ENCODE measurements around the gene TMEM86B. TPM values are rescaled to one million over a fixed set of nuclear protein-coding genes. Genes with fewer than 3 reads are reported as not detected.
A peak's percentile ranks its signal among the peaks of the same experiment; 100 is the strongest.

The TMEM86B gene
- polyA plus RNA-seq, 1 of the 3 experiments (the other 2 are of a cell fraction) = 3.0 TPM

DNA sequence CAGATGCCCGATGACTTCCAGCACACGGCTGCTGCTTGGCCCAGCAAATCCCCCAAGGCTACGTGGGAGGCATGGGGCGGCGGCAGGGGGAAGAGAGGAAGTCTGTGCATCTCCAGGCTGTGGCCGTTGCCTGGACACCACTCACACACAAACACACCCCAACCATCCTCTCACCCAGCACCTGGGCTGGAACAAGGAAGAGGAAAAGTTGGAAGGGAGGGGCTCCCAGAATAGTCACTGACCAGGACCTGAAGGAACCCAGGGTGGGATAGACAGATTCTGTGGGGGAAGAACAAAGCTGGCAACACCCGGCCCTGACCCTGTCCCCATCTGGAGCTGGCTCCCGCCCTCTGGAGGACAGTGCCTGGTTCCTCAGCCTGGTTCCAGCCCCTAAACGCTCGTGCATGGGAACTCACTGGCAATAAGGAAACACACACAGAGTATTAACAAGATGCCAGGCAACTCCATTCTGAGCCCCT lies 19.1 kb upstream of the TMEM86B start:
- no peak overlapping the region for H3K9ac ChIP-seq
- peaks cover 4 to 15% of the 10 kb centered on the region in 2 experiments for H3K36me3 ChIP-seq (replicated peaks in 1 of 2; ENCODE audit: control insufficient read depth in 1 of 2, insufficient read depth in 2 of 2, low read length in 1 of 2)
- ChIA-PET POLR2A (interaction anchor here (0.9 to 3.3 kb wide), 6 partner anchors 9 to 160 kb away, joined by 3 to 11 read pairs (median 4); partner anchors contain the start of genes PPP6R1, TMEM86B and UBE2S), CTCF (interaction anchor here (0.5 to 1.0 kb wide), 3 partner anchors 10 to 118 kb away, joined by 3 to 6 read pairs (median 5); no protein-coding TSS in a partner anchor)
- no peak overlapping the region for H3K4me2 ChIP-seq
- no peaks in the 10 kb centered on the region for H3K9me3 ChIP-seq
- peaks cover 0 to 23% of the 10 kb centered on the region in 2 experiments; a peak in 1 of 4 replicates for H3K4me1 ChIP-seq (ENCODE audit: control insufficient read depth in 1 of 2, insufficient read depth in 2 of 2, low read depth in 1 of 2, low read length in 1 of 2)
- peaks cover 57% of the 10 kb centered on the region for H3K79me2 ChIP-seq (ENCODE audit: insufficient read depth)
- H3K27ac ChIP-seq (ENCODE audit: low read depth in 2 of 2, low read length in 1 of 2) = peak overlapping the region in 1 of 2 experiments; percentile 36; a peak in 1 of 4 replicates
- no peaks in the 10 kb centered on the region for H3K9me2 ChIP-seq
- H3K4me3 ChIP-seq (ENCODE audit: low read depth in 2 of 2, low read length in 1 of 2) = no peak overlapping the region
- no peaks in the 10 kb centered on the region for H3K27me3 ChIP-seq (ENCODE audit: insufficient read depth)
- TF ChIP-seq MXI1 (IDR thresholded peaks at IDR 0.05; ENCODE audit: low read depth, low read length) (peak; percentile 10; the same call in 1 of the 2 replicates), RAD21 (IDR thresholded peaks at IDR 0.05; ENCODE audit: low read length) (peak; percentile 29; the same call in 1 of the 2 replicates), SIN3A (IDR thresholded peaks at IDR 0.05; ENCODE audit: borderline replicate concordance, low read depth, low read length) (no peak)
- peaks cover 63% of the 10 kb centered on the region for H4K20me1 ChIP-seq (ENCODE audit: insufficient read depth)
- DNase-seq = peak; percentile 71
- H3F3A ChIP-seq (replicated peaks; ENCODE audit: insufficient read depth) = no peaks in the 10 kb centered on the region
- H2AFZ ChIP-seq (ENCODE audit: low read depth) = no peak overlapping the region
- 76% methylated on average over 8 of the region's 10 CpGs for WGBS (ENCODE audit: low lambda C conversion rate)

DNA sequence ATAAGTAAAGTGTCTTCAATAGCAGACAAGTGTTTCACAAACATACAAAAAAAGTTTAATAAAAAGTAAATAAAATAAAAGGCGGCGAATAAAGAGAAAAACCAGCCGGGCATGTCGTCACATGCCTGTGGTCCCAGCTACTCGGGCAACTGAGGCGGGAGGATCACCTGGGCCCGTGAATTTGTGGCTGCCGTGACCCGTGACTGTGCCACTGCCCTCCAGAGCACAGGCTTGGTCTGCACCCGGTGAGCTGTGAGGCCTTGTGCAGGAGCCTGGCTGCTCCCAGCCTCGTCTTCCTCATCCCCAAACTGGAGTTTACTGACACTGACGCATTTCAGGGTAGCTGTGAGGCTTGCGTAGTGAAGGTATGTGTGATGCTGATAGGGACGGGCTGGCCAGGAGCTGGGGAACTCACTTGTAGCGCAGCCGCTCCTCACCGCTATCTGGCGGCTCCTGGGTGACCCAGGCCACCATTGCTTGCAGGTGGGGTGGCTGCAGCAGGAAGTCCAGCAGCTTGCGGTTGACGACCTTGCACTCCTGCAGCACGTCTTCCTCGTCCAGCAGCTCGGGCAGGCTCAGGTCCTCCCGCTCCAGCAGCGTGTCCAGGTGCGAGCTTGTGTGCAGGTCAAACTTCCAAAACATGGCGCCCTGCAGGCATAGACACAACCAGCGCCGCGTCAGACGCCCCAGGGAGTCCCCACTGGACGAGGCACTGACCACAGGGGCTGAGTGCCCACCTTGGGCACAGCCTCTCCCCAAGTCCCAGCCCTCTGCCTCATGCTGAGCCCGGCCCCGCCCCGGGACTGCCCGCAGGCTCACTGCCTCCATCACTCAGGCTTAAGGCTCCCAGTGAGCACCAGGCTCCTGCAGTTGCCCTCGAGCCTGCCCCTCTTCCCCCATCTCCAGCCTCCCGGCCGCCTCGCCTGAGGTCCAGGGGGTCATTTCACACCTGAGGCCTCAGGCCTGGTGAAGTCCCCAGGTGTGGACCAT lies 18.2 kb upstream of the TMEM86B start:
- Histone ChIP-seq H4K20me1 (ENCODE audit: insufficient read depth) (peaks cover 54% of the 10 kb centered on the region), H3K27me3 (ENCODE audit: insufficient read depth) (no peaks in the 10 kb centered on the region), H3K9me2 (no peaks in the 10 kb centered on the region), H3K4me2 (no peak overlapping the region), H3K4me1 (ENCODE audit: control insufficient read depth in 1 of 2, insufficient read depth in 2 of 2, low read depth in 1 of 2, low read length in 1 of 2) (peaks cover 0 to 23% of the 10 kb centered on the region in 2 experiments; a peak in 1 of 4 replicates), H2AFZ (ENCODE audit: low read depth) (no peak overlapping the region), H3K27ac (ENCODE audit: low read depth in 2 of 2, low read length in 1 of 2) (peak overlapping the region in 1 of 2 experiments; percentile 13; a peak in 1 of 4 replicates), H3K4me3 (ENCODE audit: low read depth in 2 of 2, low read length in 1 of 2) (no peak overlapping the region), H3F3A (replicated peaks; ENCODE audit: insufficient read depth) (no peaks in the 10 kb centered on the region), H3K79me2 (ENCODE audit: insufficient read depth) (peaks cover 47% of the 10 kb centered on the region), H3K36me3 (replicated peaks in 1 of 2; ENCODE audit: control insufficient read depth in 1 of 2, insufficient read depth in 2 of 2, low read length in 1 of 2) (peaks cover 4 to 24% of the 10 kb centered on the region in 2 experiments), H3K9me3 (no peaks in the 10 kb centered on the region), H3K9ac (no peak overlapping the region)
- ChIA-PET CTCF (no interaction called here), POLR2A (interaction anchor here (1.8 to 3.3 kb wide), 2 partner anchors 13 to 19 kb away, joined by 11 read pairs; partner anchors contain the start of genes PPP6R1 and TMEM86B)
- 95% methylated on average over 23 of the region's 40 CpGs for WGBS (ENCODE audit: low lambda C conversion rate)
- 0 out of 2 replicates have a peak, but pooled peaks have one; percentile 32 for TF ChIP-seq FOXJ3 (CRISPR knock-in tag; IDR thresholded peaks at IDR 0.05)
- no peak for TF ChIP-seq MEF2A (IDR thresholded peaks at IDR 0.05; ENCODE audit: borderline replicate concordance, low read depth)
- DNase-seq = no peak

DNA sequence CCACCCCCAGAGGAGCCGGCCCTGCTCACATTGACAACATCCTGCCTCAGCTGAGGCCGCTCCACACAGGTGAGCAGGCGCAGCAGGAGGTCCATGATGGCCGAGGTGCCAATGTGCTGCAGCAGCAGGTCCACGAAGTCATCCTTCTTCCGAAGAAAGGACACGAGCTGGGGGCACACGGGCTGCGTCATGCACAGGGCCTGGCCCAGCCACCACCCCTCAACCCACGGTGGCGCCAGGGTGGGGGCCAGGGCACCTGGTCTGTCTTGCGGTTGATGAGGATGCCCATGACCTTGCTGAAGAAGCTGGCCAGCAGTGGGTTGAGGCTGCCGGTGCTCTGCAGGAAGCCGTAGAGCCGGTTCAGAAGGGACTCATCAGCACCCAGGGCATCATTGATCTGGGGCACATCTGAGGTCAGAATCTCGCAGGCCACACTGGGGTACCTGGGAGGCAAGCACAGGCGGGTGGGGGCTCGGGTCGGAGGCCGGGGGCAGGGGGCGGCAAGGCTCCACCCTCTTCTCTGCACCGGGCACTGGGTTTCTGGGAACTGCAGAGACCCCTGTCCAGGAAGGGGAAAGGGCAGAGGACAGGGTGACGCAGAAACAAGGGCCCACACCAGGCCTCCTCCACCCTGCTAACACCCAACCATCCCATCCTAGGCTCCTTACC lies 16.8 kb upstream of the TMEM86B start:
- no peak overlapping the region for H2AFZ ChIP-seq (ENCODE audit: low read depth)
- peaks cover 40% of the 10 kb centered on the region for H4K20me1 ChIP-seq (ENCODE audit: insufficient read depth)
- H3K27me3 ChIP-seq (ENCODE audit: insufficient read depth) = no peaks in the 10 kb centered on the region
- H3K4me1 ChIP-seq (ENCODE audit: control insufficient read depth in 1 of 2, insufficient read depth in 2 of 2, low read depth in 1 of 2, low read length in 1 of 2) = peaks cover 0 to 23% of the 10 kb centered on the region in 2 experiments; a peak in 1 of 4 replicates
- WGBS (ENCODE audit: low lambda C conversion rate) = 95% methylated on average over 14 of the region's 23 CpGs
- no peak overlapping the region for H3K27ac ChIP-seq (ENCODE audit: low read depth in 2 of 2, low read length in 1 of 2)
- no peak for DNase-seq
- ChIA-PET CTCF (interaction anchor here (1.8 kb wide), 1 partner anchor 10 kb away, joined by 6 read pairs; no protein-coding TSS in a partner anchor), POLR2A (no interaction called here)
- no peak overlapping the region for H3K4me3 ChIP-seq (ENCODE audit: low read depth in 2 of 2, low read length in 1 of 2)
- no peaks in the 10 kb centered on the region for H3K9me3 ChIP-seq
- H3K9me2 ChIP-seq = no peaks in the 10 kb centered on the region
- H3K4me2 ChIP-seq = no peak overlapping the region
- no peaks in the 10 kb centered on the region for H3F3A ChIP-seq (replicated peaks; ENCODE audit: insufficient read depth)
- no peak overlapping the region for H3K9ac ChIP-seq
- H3K36me3 ChIP-seq (replicated peaks in 1 of 2; ENCODE audit: control insufficient read depth in 1 of 2, insufficient read depth in 2 of 2, low read length in 1 of 2) = peaks cover 7 to 35% of the 10 kb centered on the region in 2 experiments
- peaks cover 34% of the 10 kb centered on the region for H3K79me2 ChIP-seq (ENCODE audit: insufficient read depth)
- no peak for TF ChIP-seq YY1 (IDR thresholded peaks at IDR 0.05; ENCODE audit: low read depth)
- TF ChIP-seq, protein P1, sequence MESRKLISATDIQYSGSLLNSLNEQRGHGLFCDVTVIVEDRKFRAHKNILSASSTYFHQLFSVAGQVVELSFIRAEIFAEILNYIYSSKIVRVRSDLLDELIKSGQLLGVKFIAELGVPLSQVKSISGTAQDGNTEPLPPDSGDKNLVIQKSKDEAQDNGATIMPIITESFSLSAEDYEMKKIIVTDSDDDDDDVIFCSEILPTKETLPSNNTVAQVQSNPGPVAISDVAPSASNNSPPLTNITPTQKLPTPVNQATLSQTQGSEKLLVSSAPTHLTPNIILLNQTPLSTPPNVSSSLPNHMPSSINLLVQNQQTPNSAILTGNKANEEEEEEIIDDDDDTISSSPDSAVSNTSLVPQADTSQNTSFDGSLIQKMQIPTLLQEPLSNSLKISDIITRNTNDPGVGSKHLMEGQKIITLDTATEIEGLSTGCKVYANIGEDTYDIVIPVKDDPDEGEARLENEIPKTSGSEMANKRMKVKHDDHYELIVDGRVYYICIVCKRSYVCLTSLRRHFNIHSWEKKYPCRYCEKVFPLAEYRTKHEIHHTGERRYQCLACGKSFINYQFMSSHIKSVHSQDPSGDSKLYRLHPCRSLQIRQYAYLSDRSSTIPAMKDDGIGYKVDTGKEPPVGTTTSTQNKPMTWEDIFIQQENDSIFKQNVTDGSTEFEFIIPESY (IDR thresholded peaks at IDR 0.05; ENCODE audit: borderline replicate concordance, low read depth) = no peak
- TF ChIP-seq, protein P2, sequence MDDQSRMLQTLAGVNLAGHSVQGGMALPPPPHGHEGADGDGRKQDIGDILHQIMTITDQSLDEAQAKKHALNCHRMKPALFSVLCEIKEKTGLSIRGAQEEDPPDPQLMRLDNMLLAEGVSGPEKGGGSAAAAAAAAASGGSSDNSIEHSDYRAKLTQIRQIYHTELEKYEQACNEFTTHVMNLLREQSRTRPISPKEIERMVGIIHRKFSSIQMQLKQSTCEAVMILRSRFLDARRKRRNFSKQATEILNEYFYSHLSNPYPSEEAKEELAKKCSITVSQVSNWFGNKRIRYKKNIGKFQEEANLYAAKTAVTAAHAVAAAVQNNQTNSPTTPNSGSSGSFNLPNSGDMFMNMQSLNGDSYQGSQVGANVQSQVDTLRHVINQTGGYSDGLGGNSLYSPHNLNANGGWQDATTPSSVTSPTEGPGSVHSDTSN (IDR thresholded peaks at IDR 0.05) = no peak
- no peak for TF ChIP-seq TCF12 (IDR thresholded peaks at IDR 0.05)
- no peak for TF ChIP-seq EP300 (IDR thresholded peaks at IDR 0.05; ENCODE audit: borderline replicate concordance in 1 of 2, low read depth in 1 of 2, low read length in 1 of 2)
- TF ChIP-seq, protein P3, sequence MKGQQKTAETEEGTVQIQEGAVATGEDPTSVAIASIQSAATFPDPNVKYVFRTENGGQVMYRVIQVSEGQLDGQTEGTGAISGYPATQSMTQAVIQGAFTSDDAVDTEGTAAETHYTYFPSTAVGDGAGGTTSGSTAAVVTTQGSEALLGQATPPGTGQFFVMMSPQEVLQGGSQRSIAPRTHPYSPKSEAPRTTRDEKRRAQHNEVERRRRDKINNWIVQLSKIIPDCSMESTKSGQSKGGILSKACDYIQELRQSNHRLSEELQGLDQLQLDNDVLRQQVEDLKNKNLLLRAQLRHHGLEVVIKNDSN (IDR thresholded peaks at IDR 0.05; ENCODE audit: borderline replicate concordance, low read depth) = no peak
- no peak for TF ChIP-seq FOSL2 (IDR thresholded peaks at IDR 0.05; ENCODE audit: borderline replicate concordance, low read depth)
